Inferior parietal cortex (tissue), 1 donor: ENCODE measurements around the gene MTRF1L.
"Not testable (repeated sequence)": the region's sequence is repeated elsewhere in the genome, so short reads cannot be mapped to it uniquely, and the experiment has no call there.

Experiments
- DNase-seq: peaks from one replicate; pipeline ENCODE4 v3.0.0-alpha.2; 2016; ENCODE audit errors: extremely low spot score

MTRF1L gene

DNA sequence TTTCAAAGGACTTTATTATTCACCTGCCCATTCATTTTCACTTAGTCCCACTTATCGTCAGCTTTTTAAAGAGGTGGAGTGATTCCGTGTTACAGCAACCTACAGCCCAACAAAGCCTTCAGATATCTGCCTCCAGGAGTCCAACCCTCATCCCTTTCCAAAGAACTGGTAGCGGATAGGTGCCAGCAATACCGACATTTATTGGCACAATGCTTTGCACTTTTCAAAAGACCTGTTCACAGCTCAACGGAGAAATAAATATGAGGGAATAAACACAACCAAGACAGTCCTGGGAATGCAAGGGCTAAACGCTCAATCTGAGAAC, 819 bp upstream of the MTRF1L start:
- DNase-seq: peak; percentile 51

- peak; percentile 26 for DNase-seq
These were observed 519 bp downstream of the MTRF1L start for GRCh38 chr6:153001767-153002612.

DNA sequence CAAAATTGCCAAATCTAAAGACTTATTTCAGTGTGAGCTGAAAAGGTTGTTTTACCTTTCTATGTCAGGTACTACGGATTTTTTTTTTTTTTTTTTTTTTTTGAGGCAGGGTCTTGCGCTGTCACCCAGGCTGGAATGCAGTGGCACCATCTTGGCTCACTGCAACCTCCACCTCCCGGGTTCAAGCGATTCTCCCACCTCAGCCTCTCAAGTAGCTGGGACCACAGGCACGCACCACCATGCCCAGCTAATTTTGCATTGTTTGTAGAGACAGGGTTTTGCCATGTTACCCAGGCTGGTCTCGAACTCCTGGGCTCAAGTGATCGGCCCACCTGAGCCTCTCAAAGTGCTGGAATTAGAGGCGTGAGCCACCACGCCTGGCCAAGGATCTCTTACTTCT, 1.7 kb downstream of the MTRF1L start:
- DNase-seq: not testable (repeated sequence)

- DNase-seq: no peak
These were observed 2.3 kb downstream of the MTRF1L start for GRCh38 chr6:153000243-153000642.

- DNase-seq: not testable (repeated sequence)
These were observed 3.0 kb downstream of the MTRF1L start for GRCh38 chr6:152999538-152999937.

DNA sequence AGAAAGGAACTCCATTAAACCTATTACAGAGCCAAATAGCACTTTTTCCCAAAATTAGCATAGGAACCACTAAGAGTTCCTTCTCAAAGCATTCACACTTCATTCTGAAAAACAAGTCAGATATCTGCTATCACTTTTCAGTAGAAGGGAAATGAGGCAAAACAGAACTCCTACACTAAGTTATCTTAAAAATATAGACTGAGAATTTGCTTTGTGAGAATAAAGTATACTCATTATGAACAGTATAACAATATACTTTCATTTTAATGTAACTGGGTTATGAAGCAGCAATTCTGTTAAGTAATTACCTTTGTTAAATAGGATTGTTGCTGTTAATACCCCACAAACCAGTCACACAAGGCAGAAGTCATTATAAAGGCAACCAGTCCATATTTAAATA, 8.7 kb downstream of the MTRF1L start:
- DNase-seq: no peak

GRCh38 chr6:152993431-152993830, 9.1 kb downstream of the MTRF1L start:
- DNase-seq: no peak

DNA sequence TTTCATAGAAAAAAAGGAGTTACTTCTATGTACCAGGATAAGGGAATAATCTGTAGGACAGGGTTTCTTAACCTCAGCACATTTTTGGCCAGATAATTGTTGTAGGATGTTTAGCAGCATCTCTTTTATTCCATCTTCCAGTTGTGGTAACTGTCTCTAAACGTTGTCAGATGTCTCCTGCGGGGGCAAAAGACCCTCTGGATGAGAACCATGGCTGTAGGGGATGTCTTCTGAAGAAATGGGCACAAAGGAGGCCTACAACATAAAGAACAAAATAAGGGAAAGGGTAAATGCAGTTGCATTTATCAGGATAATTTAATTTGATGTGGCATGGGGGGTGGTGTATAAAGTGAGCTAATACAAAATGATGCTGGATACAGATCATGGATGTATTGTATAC, 15.5 kb downstream of the MTRF1L start:
- no peak for DNase-seq

DNA sequence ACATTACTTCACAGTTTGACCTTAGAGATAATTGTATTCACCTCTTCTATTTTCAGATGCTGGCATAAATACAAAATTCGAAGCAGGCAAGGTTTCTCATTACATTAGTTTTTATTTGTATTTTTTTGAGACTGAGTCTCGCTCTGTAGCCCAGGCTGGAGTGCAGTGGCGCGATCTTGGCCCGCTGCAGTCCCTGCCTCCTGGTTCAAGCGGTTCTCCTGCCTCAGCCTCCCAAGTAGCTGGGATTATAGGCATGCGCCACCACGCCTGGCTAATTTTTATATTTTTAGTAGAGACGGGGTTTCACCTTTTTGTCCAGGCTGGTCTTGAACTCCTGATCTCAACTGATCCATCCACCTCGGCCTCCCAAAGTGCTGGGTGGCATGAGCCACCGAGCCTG, 17.2 kb downstream of the MTRF1L start:
- not testable (repeated sequence) for DNase-seq

DNA sequence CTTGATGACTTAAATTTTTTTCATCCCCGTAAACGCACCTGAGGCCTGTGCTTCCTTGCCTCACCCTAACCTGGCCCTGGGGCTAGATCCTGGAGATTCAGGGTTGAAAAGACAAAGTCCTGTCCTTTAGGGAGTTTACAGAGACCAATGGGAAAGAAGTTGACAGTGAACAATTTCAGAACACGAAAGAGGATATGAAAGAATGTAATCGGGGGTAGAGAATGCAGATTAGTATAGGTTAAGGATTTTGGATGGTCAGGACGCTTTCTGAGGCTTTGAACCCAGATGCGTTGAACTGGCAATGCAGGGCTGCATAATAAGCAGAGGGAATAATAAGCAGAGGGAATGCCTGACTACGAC, 18.0 kb downstream of the MTRF1L start:
- no peak for DNase-seq

- peak; percentile 98 for DNase-seq
These were observed 18.6 kb downstream of the MTRF1L start for GRCh38 chr6:152983637-152984512.

- peak; percentile 94 for DNase-seq
These were observed 19.4 kb downstream of the MTRF1L start, which contains the start of gene FBXO5 for GRCh38 chr6:152982904-152983636. TSS of gene FBXO5 (minus strand) at chr6:152983041. CDS start at chr6:152982959, 82 bp downstream.

DNA sequence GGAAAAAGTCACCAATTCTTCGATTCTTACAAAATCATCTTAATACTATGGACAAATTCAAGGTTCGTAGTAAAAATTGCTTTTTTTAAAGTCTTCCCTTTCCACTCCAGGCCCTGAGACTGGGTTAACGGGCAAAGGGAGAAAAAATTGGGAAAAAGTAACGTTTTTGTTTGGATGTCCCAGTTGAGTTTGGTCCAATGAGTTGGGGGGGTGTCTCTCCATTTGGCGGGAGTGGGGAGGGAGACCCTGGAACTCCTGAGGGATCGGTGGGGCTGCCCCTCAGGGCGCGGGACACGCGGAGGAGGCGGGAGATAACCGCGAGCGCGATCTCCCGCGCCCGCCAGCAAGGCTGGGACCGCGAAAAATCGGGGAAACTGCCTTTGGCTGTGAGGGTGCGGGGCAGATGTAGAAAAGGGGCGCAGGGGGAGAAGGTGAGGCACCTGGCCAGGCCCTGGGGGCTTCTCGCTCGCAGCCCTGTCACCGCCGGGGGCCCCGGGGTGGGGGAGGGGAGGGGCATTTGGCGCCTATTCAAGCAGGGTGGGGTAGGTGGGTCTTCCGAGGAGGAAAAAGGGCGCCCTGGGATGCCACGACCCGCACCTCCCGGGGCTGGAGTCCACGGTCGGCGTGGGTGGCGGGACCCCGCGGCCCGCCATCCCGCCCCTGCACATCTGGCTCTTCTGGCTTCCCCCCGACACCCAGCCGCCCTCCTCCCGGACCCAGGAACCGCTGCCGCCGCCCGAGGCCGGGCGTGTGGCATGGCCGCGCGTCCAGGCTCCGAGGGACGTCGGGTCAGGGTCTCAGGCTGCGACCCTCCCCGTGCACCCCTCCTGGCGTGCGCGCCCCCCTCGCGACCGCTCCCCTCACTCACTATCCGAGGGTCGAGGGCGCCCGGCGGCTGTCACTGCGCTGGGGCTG, 20.3 kb downstream of the MTRF1L start:
- DNase-seq: no peak

GRCh38 chr6:152981219-152981618, 21.3 kb downstream of the MTRF1L start:
- DNase-seq: no peak

- no peak for DNase-seq
These were observed 21.9 kb downstream of the MTRF1L start for GRCh38 chr6:152980656-152981055.

DNA sequence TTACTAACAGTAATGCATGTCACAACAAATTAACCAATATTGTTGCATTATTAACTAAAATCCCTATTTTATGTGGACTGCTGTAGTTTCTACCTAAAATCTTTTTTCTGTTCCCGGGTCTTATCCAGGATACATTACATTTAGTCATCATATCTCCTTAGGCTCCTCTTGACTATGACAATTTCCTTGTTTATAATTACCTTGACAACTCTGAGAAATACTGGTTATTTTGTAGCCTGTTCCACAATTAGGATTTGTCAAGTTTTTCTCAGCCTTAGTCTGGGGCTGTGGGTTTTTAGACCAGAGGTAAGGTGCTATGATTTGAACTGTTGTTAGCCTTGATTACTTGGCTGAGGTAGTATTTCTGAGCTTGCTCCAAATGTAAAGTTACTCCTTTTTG, 23.4 kb downstream of the MTRF1L start:
- DNase-seq: no peak

DNA sequence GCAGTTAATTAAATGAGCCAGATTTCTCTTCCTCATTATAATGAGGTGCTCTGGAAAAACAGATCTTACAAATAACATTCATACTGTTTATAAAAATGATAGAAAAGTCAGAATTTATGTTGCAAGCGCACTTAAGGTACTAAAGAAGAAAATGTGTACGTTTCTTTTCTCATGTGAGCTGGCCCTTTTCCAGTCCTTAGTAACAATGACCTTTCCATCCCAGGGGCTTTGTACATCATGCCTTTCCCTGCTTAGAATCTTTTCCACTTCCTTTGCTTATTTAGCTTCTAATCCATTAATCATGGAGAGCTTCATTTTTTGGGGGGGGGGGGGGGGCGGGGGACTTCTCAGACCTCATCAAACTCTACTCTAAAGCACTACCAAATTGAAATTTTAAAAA, 24.5 kb downstream of the MTRF1L start:
- no peak for DNase-seq

- DNase-seq: no peak
These were observed 25.0 kb downstream of the MTRF1L start for GRCh38 chr6:152977556-152977955.

- DNase-seq: no peak
These were observed 25.8 kb downstream of the MTRF1L start for GRCh38 chr6:152976749-152977148.

DNA sequence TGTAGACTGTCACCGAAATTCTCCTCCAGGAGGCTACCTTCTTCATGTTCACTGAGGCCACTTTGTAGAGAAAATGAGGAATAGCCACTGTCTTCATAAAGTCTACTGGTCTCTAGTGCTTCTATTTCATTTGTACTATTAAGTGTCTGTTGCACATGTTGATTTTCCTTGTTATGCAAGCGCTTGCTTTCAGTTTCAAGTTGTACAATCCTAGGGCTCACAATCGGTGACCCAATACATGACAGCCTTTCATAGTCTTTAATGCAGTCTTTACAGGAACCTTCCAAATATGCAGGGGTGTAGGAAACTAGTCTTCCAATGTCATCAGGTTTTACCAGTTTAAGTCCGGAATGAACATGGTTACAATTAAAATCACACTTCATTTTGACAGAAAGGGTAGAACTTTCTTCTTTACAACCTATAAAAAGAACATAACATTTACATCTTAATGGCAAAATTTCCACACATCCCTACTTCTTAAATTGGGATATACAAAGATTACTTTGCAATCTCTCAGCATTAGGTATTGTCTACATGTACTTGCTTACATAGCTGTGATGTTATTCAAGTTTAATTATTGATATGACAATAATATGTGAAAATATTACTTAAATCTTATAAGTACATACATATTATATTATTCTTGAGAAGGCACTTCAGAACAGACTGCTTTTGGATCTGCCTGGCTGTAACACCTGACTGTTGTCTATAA, 27.1 kb downstream of the MTRF1L start:
- no peak for DNase-seq

DNA sequence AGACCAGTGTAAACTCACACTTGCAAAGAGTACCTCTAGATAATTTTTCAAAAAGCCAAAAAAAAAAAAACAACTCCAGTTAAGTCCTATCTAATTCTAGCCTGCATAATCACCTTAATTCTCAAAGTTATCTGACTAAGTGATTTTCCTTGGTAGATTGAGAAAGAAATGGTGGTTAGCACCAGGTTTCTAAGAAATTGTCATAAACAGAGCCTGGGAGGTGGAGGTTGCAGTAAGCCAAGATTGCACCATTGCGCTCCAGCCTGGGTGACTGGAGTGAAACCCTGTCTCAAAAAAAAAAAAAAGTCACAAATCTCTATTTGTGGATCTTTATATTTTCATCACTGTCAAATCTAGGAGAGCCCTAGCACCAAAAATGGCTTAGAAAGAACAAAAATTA, 28.6 kb downstream of the MTRF1L start:
- no peak for DNase-seq
